GM04504 (cell line): ENCODE results near the gene GZMM.

Source experiments
- DNase-seq: peaks from one replicate; pipeline ENCODE4 v3.0.0-alpha.2; 2012; ENCODE audit warnings: low read depth

Gene GZMM

DNA sequence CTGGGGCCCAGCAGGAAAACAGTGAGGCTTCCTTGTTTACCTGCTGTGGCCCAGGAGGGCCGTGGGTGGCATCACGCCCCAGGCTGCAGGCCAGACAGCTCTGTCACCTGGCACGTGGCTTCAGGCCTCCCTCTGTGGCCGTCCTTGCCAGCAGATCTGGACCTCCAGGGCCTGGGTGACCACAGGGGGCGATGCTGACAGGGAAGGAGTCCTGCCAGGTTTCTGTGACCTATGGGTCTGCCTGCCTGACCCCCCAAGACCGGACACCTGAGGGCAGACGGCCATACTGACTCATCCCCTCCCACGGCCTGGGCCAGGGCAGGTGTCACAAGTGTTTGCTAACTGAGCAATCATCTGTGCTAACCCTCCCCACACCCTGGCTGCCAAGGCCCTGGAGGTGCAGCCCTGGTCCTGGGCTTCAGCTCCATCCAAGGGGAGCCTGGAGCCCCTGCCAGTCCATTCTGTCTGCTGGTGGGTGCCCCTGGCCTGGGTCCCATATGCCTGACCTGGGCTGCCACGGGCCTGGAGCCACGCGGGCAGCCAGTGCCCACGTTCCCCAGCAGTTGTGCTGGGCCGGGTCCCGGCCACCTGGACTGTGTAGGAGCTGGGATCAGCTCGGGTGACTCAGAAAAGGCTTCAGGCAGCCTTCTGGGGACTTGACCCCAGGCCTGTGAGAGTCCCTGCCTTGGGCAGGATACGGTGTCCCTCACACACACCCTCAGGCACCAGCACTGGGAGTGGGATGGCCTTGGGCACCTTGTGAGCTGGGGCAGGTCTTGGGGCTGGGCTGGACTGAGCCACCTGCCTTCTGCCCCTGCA, 8.6 kb upstream of the GZMM start:
- no peak for DNase-seq

DNA sequence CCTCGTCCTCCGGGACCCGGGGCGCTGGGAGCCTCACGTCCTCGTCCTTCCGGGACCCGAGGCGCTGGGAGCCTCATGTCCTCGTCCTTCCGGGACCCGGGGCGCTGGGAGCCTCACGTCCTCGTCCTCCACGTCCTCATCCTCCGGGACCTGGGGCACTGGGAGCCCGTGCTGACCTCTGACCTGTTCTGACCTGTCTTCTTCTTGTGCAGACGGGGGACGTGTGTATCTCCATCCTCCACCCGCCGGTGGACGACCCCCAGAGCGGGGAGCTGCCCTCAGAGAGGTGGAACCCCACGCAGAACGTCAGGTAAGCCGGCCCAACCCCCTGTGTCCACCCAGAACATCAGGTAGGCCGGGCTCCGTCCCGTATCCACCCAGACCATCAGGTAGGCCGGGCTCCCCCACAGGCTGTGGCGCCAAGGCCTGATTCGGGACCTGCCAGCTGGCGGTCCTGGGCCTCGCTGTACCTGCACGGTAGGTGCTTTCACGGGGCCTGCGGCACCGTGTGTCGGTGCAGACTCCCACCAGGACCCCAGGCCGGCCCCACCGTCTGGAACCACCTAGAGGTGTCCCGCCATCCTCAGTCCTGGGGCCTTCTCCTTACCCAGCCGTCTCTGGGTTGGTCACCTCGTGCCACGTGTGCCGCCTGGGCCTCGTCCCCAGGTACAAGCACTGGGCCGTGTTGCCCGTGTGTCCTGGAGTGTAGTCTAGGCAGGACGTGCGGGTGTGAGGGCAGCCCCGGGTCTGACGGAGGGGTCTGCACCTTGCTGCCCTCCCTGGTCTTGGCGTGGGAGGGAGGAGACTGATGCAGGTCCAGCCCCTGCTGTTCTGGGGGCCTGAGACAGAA, 7.6 kb upstream of the GZMM start:
- no peak for DNase-seq

DNA sequence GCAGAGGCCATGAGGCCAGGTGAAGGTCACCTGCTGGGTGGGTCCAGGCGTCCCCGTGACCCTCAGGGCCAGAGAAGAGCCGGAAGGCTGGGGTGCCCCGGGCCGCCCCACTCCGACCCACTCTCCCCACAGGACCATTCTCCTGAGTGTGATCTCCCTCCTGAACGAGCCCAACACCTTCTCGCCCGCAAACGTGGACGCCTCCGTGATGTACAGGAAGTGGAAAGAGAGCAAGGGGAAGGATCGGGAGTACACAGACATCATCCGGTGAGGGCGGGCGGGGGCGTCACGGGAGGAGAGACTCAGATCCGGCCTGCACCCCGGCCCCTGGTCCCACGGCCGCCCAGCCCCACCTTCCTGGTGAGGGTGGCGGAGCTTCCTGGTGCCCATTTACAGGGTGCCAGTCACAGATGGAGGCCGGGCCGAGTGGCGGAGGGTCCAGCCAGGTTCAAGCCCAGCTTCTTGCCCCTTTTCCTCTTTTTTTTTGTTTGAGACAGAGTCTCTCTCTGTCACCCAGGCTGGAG, 6.9 kb upstream of the GZMM start:
- no peak for DNase-seq

- no peak for DNase-seq
These were observed 5.0 kb upstream of the GZMM start for GRCh38 chr19:538641-539428.

GRCh38 chr19:539429-540030, 4.3 kb upstream of the GZMM start:
- no peak for DNase-seq

DNA sequence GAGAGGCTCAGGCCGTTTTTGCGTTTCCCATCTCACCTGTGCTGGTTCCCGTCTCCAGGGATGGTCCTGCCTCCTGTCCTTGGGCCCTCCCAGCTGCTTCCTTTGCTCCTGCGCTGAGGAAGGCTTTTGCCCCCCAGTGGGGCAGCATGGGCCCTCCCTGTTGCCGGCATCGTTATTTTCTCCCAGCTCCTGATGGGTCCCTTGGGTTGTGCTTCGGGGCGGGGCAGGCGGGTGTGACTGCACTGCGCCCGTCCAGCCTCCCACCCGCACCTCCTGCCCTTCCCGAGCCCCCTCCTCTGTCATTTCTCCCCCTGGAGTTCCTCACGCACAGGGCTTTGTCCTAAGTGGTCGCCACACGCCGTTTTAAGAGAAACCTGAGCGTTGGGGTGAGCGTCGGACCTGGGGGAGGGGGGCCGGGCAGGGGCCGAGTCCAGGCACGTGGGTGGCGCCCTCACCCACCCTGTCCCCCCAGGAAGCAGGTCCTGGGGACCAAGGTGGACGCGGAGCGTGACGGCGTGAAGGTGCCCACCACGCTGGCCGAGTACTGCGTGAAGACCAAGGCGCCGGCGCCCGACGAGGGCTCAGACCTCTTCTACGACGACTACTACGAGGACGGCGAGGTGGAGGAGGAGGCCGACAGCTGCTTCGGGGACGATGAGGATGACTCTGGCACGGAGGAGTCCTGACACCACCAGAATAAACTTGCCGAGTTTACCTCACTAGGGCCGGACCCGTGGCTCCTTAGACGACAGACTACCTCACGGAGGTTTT, 2.8 kb upstream of the GZMM start:
- DNase-seq = no peak

DNA sequence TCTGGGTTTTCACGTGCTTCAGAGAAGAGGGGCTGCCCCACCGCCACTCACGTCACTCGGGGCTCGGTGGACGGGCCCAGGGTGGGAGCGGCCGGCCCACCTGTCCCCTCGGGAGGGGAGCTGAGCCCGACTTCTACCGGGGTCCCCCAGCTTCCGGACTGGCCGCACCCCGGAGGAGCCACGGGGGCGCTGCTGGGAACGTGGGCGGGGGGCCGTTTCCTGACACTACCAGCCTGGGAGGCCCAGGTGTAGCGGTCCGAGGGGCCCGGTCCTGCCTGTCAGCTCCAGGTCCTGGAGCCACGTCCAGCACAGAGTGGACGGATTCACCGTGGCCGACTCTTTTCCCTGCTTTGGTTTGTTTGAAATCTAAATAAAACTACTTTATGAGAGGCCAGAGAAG, 2.2 kb upstream of the GZMM start:
- no peak for DNase-seq

- DNase-seq = no peak
These were observed 1.5 kb upstream of the GZMM start for GRCh38 chr19:542173-542866.

DNA sequence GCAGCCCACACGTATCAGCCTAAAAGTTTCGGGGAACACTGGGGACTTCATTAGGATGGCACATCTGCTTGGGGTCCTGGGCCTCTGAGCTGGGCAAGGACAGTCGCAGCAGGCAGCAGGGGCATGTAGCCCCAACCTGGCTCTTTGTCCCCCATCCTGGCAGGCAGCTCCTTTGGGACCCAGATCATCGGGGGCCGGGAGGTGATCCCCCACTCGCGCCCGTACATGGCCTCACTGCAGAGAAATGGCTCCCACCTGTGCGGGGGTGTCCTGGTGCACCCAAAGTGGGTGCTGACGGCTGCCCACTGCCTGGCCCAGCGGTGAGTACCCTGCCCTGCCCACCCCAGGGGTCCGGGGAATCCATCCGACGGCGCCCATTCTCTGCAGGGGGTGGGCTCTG, 3.3 kb downstream of the GZMM start:
- DNase-seq = no peak

GRCh38 chr19:547836-548720, 4.2 kb downstream of the GZMM start:
- DNase-seq = no peak

GRCh38 chr19:548886-549830, 5.3 kb downstream of the GZMM start:
- DNase-seq = no peak

- DNase-seq = no peak
These were observed 11.0 kb downstream of the GZMM start for GRCh38 chr19:554817-555216.

- no peak for DNase-seq
These were observed 11.6 kb downstream of the GZMM start for GRCh38 chr19:555474-555808.

- DNase-seq = no peak
These were observed 12.9 kb downstream of the GZMM start for GRCh38 chr19:556611-557382.

DNA sequence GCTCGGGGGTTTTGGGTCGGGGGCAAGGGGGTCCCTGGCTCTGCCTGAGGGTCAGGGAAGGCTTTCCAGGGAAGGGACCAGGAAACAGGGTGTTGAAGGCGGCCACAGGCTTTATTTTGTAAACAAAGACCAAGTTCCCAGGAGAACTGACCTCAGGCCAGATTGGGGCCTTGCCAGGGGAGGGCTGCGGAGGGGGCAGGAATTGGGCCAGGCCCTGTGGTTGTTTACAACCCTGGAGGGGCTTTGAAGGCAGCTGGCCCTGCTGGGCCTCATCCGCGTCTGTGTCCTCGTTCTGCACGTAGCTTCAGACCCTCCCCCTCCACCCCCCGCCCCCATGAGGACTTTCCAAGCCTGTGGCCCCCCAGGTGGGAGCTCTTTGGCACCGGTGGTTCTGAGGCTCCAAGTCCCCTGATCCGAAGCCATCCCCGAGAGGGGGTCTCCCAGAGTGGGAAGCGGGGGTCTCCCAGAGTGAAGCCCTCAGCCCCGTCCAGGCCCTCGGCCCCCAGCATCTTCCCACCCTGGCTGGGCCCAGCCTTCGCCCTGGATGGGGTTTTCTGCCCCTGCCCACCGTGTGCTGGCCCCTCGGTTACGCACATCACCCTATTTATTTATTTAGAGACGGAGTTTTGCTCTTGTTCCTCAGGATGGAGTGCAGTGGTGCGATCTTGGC, 15.1 kb downstream of the GZMM start:
- DNase-seq = no peak

DNA sequence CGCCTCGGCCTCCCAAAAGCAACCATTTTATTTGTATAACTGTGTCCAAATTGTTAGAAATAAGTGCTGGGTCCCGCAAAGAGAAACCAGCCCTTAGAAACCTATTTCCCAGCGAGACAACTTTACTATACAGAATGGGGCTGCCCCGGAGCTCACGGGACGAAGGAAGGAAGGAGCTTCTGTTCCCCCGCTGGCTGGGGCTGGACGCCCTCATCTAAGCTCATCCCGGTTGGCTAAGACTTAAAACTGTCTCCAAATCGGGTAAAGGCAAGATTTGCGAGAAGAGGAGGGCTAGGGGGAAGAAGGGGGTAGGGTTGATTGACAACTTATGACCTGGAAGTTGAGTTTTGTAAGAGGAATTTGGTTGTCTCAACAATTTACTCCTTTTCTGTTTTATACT, 16.3 kb downstream of the GZMM start:
- no peak for DNase-seq

DNA sequence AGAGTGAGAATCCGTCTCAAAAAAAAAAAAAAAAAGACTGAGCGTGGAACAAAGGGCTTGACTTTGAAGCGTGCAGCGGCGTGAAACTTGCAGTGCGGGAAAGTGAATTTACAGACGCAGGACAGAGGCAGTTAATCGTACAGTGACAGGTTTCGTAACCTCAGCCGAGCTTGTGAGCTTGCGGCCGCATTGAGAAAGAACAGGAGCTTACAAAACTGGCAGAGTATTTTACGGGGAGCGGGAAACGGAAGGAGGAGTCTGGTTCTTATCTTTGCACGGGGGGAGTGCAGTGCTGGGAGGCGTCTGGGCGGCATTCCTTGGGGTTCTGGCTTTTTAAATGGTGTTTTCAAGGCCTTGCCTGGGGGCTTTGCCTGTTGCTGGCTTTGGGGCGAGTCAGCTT, 22.6 kb downstream of the GZMM start:
- no peak for DNase-seq
